Right cardiac atrium (tissue), 5 donors: ENCODE data around the gene METTL9. TPM values are rescaled to one million over a fixed set of nuclear protein-coding genes. Genes with fewer than 3 reads are reported as not detected.

Experiments used
- ATAC-seq, 2 donors: fragments of 200-7000 bp; cut with Tn5 transposase; one replicate each; pipeline versions ENCODE4 v1.8.0 to v1.9.1; 2020; ENCODE audit warnings: moderate library complexity in 2 of 2, mild to moderate bottlenecking in 1 of 2
- DNase-seq, 3 donors: peaks; one replicate each; pipeline ENCODE4 v3.0.0-alpha.2; 2020
- H3K27ac ChIP-seq: one replicate; pipeline ENCODE4 v1.5.1; 2013; ENCODE audit warnings: mild to moderate bottlenecking, low read length, control low read depth, moderate library complexity
- H3K27me3 ChIP-seq: one replicate; pipeline ENCODE4 v1.6.1; 2013; ENCODE audit not compliant: control insufficient read depth, insufficient read depth
- H3K4me1 ChIP-seq: one replicate; pipeline ENCODE4 v1.6.1; 2013; ENCODE audit warnings: low read length; ENCODE audit not compliant: control insufficient read depth, insufficient read depth
- H3K4me3 ChIP-seq: one replicate; pipeline ENCODE4 v1.5.1; 2013; ENCODE audit warnings: low read length, control low read depth
- H3K9me3 ChIP-seq: one replicate; pipeline ENCODE4 v1.6.1; 2013; ENCODE audit warnings: low read length; ENCODE audit not compliant: control insufficient read depth
- WGBS: extraction: QIAGEN DNeasy Blood & Tissue Kit; methylation state at CpG from one replicate; pipeline ENCODE4 v1.1.7; 2013; 5-methylcytosine and 5-hydroxymethylcytosine counted together
- intact Hi-C, 4 donors: fragments of 100-400 bp; cut with DNase I; formaldehyde crosslinking; loops; one replicate each; pipeline versions ENCODE4 v1.11.0 to v1.14.0; 2022 to 2023
- polyA plus RNA-seq: library from polyadenylated mRNA; stranded (reverse); fragments of 200-250 nt; gene quantifications from one replicate; pipeline ENCODE4 v1.2.3, GENCODE V29; 2013
- total RNA-seq, 4 donors: library from RNA; stranded (reverse); fragmentation: NEBNext Ultra II Directional; extraction: Animal tissue kit (Norgen Biotek cat#: 25700); gene quantifications; one replicate each; pipeline ENCODE4 v1.2.1, GENCODE V29; 2021
- donor health status: healthy with polysubstance abuse.
- donor health status: DM: no; HTN: yes; CAD: no.
- donor health status: DM: no; HTN: no; CAD: no.
- donor health status: DM: no; HTN: yes; CAD: no; lungs with severe emphysema.
- donor health status: DM: yes; HTN: yes; CAD: no.

The METTL9 gene
- total and polyA plus RNA-seq, 5 donors, result 31.5 to 63.2 (median 59.5) TPM

DNA sequence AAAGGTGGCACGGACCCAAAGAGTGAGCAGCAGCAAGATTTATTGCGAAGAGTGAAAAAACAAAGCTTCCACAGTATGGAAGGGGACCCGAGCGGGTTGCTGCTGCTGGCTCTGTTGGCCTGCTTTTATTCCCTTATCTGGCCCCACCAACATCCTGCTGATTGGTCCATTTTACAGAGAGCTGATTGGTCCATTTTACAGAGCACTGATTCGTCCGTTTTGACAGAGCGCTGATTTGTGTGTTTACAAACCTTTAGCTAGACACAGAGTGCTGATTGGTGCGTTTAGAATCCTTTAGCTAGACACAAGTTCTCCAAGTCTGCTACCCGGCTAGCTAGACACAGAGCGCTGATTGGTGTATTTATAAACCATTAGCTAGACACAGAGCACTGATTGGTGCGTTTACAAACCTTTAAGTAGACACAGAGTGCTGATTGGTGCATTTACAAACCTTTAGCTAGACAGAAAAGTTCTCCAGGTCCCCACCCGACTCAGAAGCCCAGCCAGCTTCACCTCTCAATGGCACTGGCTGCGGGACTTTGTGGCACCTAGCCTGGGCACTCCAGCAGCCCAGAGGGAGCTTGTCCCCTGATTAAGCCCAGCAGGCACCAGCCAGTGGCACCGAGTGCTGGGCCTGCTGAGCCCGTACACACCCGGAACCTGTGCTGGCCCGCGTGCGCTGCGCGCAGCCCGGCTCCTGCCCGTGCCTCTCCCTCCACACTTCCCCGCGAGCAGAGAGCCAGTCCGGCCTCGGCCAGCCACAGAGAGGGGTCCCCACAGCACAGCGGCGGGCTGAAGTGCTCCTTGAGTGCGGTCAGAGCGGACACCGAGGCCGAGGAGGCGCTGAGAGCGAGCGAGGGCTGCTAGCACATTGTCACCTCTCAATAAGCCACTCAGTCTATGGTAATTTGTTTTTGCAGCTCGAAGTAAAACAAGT, 37.9 kb downstream of the METTL9 start:
- ATAC-seq (no peak), DNase-seq (no peak)
- H3K9me3 ChIP-seq, result no peaks in the 10 kb centered on the region
- H3K27me3 ChIP-seq, result no peaks in the 10 kb centered on the region
- H3K27ac ChIP-seq, result no peak overlapping the region
- 95% methylated on average over 37 of the region's 37 CpGs for WGBS
- H3K4me1 ChIP-seq, result peaks cover 3% of the 10 kb centered on the region
- intact Hi-C loops, result loop anchor here in 2 of 4 donors (5.0 kb wide), 2 partner anchors 35 to 55 kb away; no protein-coding TSS in a partner anchor
- H3K4me3 ChIP-seq, result no peak overlapping the region

- no peak for DNase-seq
- no peaks in the 10 kb centered on the region for H3K27me3 ChIP-seq
- WGBS, result 70% methylated on average over 4 of the region's 4 CpGs
- H3K9me3 ChIP-seq, result no peaks in the 10 kb centered on the region
- H3K27ac ChIP-seq, result no peak overlapping the region
- intact Hi-C loops, result loop anchor here in 2 of 4 donors (5.0 kb wide), 2 partner anchors 36 to 56 kb away; no protein-coding TSS in a partner anchor
- H3K4me1 ChIP-seq, result peaks cover 3% of the 10 kb centered on the region
- no peak overlapping the region for H3K4me3 ChIP-seq
- no peak for ATAC-seq
Measured at GRCh38 chr16:21638573-21638975, 39.2 kb downstream of the METTL9 start.

- Histone ChIP-seq H3K4me1 (peaks cover 3% of the 10 kb centered on the region), H3K27me3 (no peaks in the 10 kb centered on the region), H3K4me3 (no peak overlapping the region), H3K27ac (no peak overlapping the region), H3K9me3 (no peaks in the 10 kb centered on the region)
- 89% methylated on average over 2 of the region's 2 CpGs for WGBS
- no peak for ATAC-seq
- intact Hi-C loops, result loop anchor here in 2 of 4 donors (5.0 kb wide), 2 partner anchors 37 to 57 kb away; no protein-coding TSS in a partner anchor
- DNase-seq, result no peak
Measured at GRCh38 chr16:21639493-21639892, 40.1 kb downstream of the METTL9 start.

DNA sequence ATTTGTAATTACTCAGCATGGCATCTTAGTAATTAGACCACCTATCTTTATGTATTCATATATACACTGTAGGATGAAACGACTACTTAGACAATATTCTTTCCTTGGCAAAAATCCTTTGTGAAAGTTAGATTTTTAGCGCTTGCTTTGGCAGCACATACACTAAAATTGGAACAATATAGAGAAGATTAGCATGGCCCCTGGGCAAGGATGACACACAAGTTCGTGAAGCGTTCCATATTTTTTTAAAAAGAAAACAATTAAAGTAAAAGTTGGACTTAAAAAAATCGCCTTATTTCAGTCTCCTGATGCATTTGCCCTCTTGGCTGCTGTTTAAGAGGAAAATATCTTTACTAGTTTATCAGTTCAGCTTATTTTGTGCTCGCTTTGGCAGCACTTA, 42.5 kb downstream of the METTL9 start:
- peaks cover 5% of the 10 kb centered on the region for H3K4me1 ChIP-seq
- ATAC-seq, result no peak
- H3K4me3 ChIP-seq, result no peak overlapping the region

DNA sequence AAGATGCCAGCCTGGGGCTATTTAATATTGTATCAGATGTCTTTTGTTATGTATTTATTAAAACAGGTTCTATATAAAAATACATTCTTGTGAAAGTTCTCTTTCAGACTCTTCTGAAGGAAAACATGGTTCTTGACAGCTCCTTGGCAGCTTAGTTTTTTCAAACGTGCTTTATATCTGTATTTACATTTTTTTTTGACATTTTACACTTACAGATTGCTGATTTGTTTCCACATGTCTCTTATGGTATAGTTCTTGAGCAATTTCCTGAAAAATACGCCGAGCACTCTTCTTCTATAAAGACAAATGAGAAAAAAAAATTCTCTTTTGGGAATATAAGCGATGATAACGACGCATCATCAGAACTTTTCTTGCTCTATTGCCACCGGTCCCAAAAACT, 43.5 kb downstream of the METTL9 start:
- no peak overlapping the region for H3K4me3 ChIP-seq
- H3K27me3 ChIP-seq, result no peaks in the 10 kb centered on the region
- H3K4me1 ChIP-seq, result peaks cover 5% of the 10 kb centered on the region
- no peaks in the 10 kb centered on the region for H3K9me3 ChIP-seq
- 62% methylated on average over 7 of the region's 7 CpGs for WGBS
- intact Hi-C loops, result loop anchor here in 1 of 4 donors (5.0 kb wide), 1 partner anchor 56 kb away; no protein-coding TSS in a partner anchor
- ATAC-seq, result no peak
- no peak for DNase-seq
- H3K27ac ChIP-seq, result no peak overlapping the region

More for the DNA sequence above, 42.5 kb downstream of the METTL9 start:
- no peak overlapping the region for H3K27ac ChIP-seq
- DNase-seq, result no peak
- H3K9me3 ChIP-seq, result no peaks in the 10 kb centered on the region
- intact Hi-C loops, result loop anchor here in 1 of 4 donors (5.0 kb wide), 1 partner anchor 55 kb away; no protein-coding TSS in a partner anchor
- no peaks in the 10 kb centered on the region for H3K27me3 ChIP-seq
- 54% methylated on average over 6 of the region's 6 CpGs for WGBS

- Histone ChIP-seq H3K4me1 (peaks cover 5% of the 10 kb centered on the region), H3K9me3 (no peaks in the 10 kb centered on the region), H3K27ac (no peak overlapping the region), H3K4me3 (no peak overlapping the region), H3K27me3 (no peaks in the 10 kb centered on the region)
- intact Hi-C loops, result loop anchor here in 1 of 4 donors (5.0 kb wide), 1 partner anchor 56 kb away; no protein-coding TSS in a partner anchor
- DNase-seq (no peak), ATAC-seq (no peak)
- WGBS, result 97% methylated on average over 3 of the region's 3 CpGs
Measured at GRCh38 chr16:21643785-21644184, 44.4 kb downstream of the METTL9 start.

- Histone ChIP-seq H3K9me3 (no peaks in the 10 kb centered on the region), H3K4me3 (no peak overlapping the region), H3K27me3 (no peaks in the 10 kb centered on the region), H3K27ac (no peak overlapping the region), H3K4me1 (peaks cover 5% of the 10 kb centered on the region)
- DNase-seq, result no peak
- intact Hi-C loops, result loop anchor here in 2 of 4 donors (5.0 kb wide), 1 partner anchor 57 kb away; no protein-coding TSS in a partner anchor
- ATAC-seq, result no peak
- 86% methylated on average over 4 of the region's 4 CpGs for WGBS
Measured at GRCh38 chr16:21644674-21645073, 45.3 kb downstream of the METTL9 start.

GRCh38 chr16:21645261-21645721, 45.9 kb downstream of the METTL9 start:
- ATAC-seq (peak in 1 of 2 donors; percentile 62), DNase-seq (no peak)
- intact Hi-C loops, result loop anchor here in 1 of 4 donors (5.0 kb wide), 1 partner anchor 58 kb away; no protein-coding TSS in a partner anchor
- H3K27ac ChIP-seq, result peak overlapping the region; percentile 48
- H3K4me3 ChIP-seq, result peak overlapping the region; percentile 67
- H3K27me3 ChIP-seq, result no peaks in the 10 kb centered on the region
- peaks cover 5% of the 10 kb centered on the region for H3K4me1 ChIP-seq
- 65% methylated on average over 9 of the region's 9 CpGs for WGBS
- no peaks in the 10 kb centered on the region for H3K9me3 ChIP-seq

- DNase-seq, result no peak
- intact Hi-C loops, result loop anchor here in 1 of 4 donors (5.0 kb wide), 1 partner anchor 59 kb away; no protein-coding TSS in a partner anchor
Measured at GRCh38 chr16:21646091-21646490, 46.7 kb downstream of the METTL9 start.

DNA sequence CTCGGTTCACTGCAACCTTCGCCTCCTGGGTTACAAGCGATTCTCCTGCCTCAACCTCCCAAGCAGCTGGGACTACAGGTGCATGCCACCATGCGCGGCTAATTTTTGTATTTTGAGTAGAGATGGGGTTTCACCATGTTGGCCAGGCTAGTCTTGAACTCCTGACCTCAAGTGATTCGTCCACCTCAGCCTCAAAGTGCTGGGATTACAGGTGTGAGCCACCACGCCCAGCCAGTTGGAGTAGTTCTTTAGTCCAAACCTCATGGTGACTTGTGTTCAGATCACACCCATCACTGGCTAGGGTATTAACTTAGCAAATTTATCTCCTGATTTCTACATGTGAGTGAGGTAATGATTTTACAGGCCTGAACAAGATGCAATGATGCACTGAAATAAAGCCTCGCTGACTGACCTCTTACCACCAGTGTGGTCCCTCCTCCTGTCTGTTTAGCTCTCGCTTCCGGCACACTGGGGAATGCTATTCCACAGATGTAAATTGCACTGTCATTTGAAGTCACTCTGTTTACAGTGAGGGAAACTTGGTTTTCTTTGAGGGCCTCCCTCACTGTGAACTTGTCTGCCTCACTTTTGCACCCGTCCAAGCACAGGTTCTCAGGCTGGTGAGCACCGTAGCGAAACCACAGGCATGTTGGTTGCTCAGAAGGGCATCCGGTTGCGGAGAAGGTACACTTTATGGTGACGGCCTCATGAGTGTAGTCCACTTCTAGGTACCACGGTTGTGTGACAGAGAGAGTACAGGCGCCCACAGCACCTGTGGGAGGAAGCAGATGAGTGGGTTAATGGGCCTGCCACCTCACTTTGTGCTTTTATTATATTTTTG, 47.6 kb downstream of the METTL9 start:
- ATAC-seq, result no peak
- Histone ChIP-seq H3K4me3 (no peak overlapping the region), H3K27me3 (no peaks in the 10 kb centered on the region), H3K27ac (no peak overlapping the region), H3K9me3 (no peaks in the 10 kb centered on the region), H3K4me1 (peaks cover 3% of the 10 kb centered on the region)
- DNase-seq, result no peak
- intact Hi-C loops, result loop anchor here in 1 of 4 donors (5.0 kb wide), 1 partner anchor 60 kb away; no protein-coding TSS in a partner anchor
- 88% methylated on average over 18 of the region's 18 CpGs for WGBS

More at GRCh38 chr16:21646091-21646490, 46.7 kb downstream of the METTL9 start:
- peak overlapping the region; percentile 67 for H3K4me3 ChIP-seq
- H3K4me1 ChIP-seq, result peaks cover 3% of the 10 kb centered on the region
- no peak overlapping the region for H3K27ac ChIP-seq
- 34% methylated on average over 5 of the region's 5 CpGs for WGBS
- no peaks in the 10 kb centered on the region for H3K27me3 ChIP-seq
- H3K9me3 ChIP-seq, result no peaks in the 10 kb centered on the region
- peak in 1 of 2 donors; percentile 75 for ATAC-seq
